ENCODE results near the gene EDN2. TPM values are rescaled to one million over a fixed set of nuclear protein-coding genes. Genes with fewer than 3 reads are reported as not detected.

EDN2 gene
- total RNA-seq, 1 experiment from 2014 or later, result not detected

DNA sequence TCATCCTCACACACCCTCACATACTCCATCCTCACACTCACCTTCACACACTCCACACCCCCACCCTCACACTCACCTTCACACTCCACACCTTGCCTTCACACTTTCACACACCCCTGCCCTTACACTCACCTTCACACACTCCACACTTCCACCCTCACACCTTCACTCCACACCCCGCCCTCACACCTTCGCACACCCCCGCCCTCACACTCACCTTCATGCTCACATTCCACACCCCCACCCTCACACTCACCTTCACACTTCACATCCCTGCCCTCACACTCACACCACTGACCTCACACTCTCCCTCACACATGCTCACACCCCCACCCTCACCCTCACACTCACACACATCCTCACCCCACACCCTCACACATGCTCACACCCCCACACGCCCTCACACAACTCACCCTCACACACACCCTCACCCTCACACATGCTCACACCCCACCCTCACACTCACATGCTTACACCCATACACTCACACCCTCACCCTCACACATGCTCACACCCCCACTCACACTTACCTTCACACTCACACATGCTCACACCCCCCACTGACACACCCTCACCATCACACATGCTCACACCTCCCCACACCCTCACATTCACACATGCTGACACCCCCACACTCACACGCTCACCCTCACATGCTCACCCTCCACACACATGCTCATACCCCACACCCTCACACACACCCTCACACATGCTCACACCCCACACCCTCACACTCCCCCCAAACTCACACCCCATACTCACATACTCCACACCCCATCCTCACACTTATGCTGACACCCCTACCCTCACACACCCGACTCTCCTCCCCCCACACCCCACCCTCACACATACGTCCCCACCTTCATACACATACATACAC is 44.5 kb upstream of the EDN2 start:
- no peak for DNase-seq (ENCODE audit: low spot score)
- Histone ChIP-seq H3K9me3 (ENCODE audit: low read depth, low read length, poor library complexity, severe bottlenecking) (no peaks in the 10 kb centered on the region), H3K4me1 (ENCODE audit: insufficient read depth, low read length, poor library complexity, severe bottlenecking) (no peaks in the 10 kb centered on the region), H3K4me3 (ENCODE audit: low read depth, low read length, poor library complexity, severe bottlenecking) (no peak overlapping the region), H3K27ac (ENCODE audit: low read depth, low read length, poor library complexity, severe bottlenecking) (no peak overlapping the region), H3K36me3 (ENCODE audit: insufficient read depth, low read length, poor library complexity, severe bottlenecking) (no peaks in the 10 kb centered on the region), H3K27me3 (replicated peaks; ENCODE audit: insufficient read depth, low read depth, low read length, poor library complexity) (no peaks in the 10 kb centered on the region)
- BruUV-seq (replicated peaks), result no TSS peak
- no peak for TF ChIP-seq EZH2 (IDR thresholded peaks at IDR 0.05; ENCODE audit: borderline replicate concordance, low read depth, low read length, poor library complexity, severe bottlenecking)
- TF ChIP-seq, protein P1, sequence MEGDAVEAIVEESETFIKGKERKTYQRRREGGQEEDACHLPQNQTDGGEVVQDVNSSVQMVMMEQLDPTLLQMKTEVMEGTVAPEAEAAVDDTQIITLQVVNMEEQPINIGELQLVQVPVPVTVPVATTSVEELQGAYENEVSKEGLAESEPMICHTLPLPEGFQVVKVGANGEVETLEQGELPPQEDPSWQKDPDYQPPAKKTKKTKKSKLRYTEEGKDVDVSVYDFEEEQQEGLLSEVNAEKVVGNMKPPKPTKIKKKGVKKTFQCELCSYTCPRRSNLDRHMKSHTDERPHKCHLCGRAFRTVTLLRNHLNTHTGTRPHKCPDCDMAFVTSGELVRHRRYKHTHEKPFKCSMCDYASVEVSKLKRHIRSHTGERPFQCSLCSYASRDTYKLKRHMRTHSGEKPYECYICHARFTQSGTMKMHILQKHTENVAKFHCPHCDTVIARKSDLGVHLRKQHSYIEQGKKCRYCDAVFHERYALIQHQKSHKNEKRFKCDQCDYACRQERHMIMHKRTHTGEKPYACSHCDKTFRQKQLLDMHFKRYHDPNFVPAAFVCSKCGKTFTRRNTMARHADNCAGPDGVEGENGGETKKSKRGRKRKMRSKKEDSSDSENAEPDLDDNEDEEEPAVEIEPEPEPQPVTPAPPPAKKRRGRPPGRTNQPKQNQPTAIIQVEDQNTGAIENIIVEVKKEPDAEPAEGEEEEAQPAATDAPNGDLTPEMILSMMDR (conservative IDR thresholded peaks at IDR 0.05; ENCODE audit: low read depth, low read length), result no peak
- POLR2A ChIA-PET (ENCODE audit: low non-redundant PET), result no interaction called here
- CTCF ChIA-PET, result no interaction called here
- intact Hi-C loops (cut with micrococcal nuclease; ENCODE audit: unreplicated experiment), result no loop called here

DNA sequence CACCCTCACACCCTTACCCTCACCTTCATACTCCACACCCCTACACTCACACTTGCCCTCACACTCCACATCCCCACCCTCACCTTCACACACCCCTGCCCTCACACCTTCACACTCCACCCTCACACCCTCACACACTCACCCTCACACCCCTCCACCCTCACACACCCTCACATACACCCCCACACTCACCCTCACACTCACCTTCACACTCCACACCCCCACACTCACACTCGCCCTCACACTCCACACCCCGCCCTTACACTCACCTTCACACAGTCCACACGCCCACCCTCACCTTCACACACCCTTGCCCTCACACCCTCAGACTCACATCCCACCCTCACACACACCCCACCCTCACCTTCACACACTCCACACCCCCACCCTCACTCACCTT is 43.6 kb upstream of the EDN2 start:
- CTCF ChIA-PET, result no interaction called here
- DNase-seq (ENCODE audit: low spot score), result no peak
- Histone ChIP-seq H3K27ac (ENCODE audit: low read depth, low read length, poor library complexity, severe bottlenecking) (no peak overlapping the region), H3K4me3 (ENCODE audit: low read depth, low read length, poor library complexity, severe bottlenecking) (no peak overlapping the region), H3K4me1 (ENCODE audit: insufficient read depth, low read length, poor library complexity, severe bottlenecking) (no peaks in the 10 kb centered on the region), H3K36me3 (ENCODE audit: insufficient read depth, low read length, poor library complexity, severe bottlenecking) (no peaks in the 10 kb centered on the region), H3K27me3 (replicated peaks; ENCODE audit: insufficient read depth, low read depth, low read length, poor library complexity) (no peaks in the 10 kb centered on the region), H3K9me3 (ENCODE audit: low read depth, low read length, poor library complexity, severe bottlenecking) (no peaks in the 10 kb centered on the region)
- BruUV-seq (replicated peaks), result no TSS peak
- POLR2A ChIA-PET (ENCODE audit: low non-redundant PET), result no interaction called here
- TF ChIP-seq EZH2 (IDR thresholded peaks at IDR 0.05; ENCODE audit: borderline replicate concordance, low read depth, low read length, poor library complexity, severe bottlenecking), result no peak
- TF ChIP-seq, protein P1 (conservative IDR thresholded peaks at IDR 0.05; ENCODE audit: low read depth, low read length), result no peak
- intact Hi-C loops (cut with micrococcal nuclease; ENCODE audit: unreplicated experiment), result no loop called here

DNA sequence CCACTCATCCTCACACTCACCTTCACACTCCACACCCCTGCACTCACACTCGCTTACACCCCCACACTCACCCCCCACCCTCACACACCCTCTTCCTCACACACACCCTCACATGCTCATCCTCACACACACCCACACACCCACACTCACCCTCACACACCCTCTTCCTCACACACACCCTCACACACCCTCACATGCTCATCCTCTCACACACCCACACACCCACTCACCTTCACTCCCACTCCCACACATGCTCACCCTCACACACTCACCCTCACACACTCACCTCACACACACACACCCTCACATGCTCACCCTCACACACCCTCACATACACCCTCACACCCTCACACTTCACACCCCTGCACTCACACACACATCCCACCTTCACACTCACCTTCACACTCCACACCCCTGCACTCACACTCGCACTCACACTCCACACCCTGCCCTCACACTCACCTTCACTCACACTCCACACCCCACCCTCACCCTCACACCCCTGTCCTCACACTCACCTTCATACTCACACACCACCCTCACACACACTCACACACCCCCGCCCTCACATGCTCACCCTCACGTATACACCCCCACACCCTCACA is 42.6 kb upstream of the EDN2 start:
- no peak for TF ChIP-seq EZH2 (IDR thresholded peaks at IDR 0.05; ENCODE audit: borderline replicate concordance, low read depth, low read length, poor library complexity, severe bottlenecking)
- DNase-seq (ENCODE audit: low spot score), result no peak
- Histone ChIP-seq H3K9me3 (ENCODE audit: low read depth, low read length, poor library complexity, severe bottlenecking) (no peaks in the 10 kb centered on the region), H3K4me3 (ENCODE audit: low read depth, low read length, poor library complexity, severe bottlenecking) (no peak overlapping the region), H3K27me3 (replicated peaks; ENCODE audit: insufficient read depth, low read depth, low read length, poor library complexity) (no peaks in the 10 kb centered on the region), H3K27ac (ENCODE audit: low read depth, low read length, poor library complexity, severe bottlenecking) (no peak overlapping the region), H3K4me1 (ENCODE audit: insufficient read depth, low read length, poor library complexity, severe bottlenecking) (no peaks in the 10 kb centered on the region), H3K36me3 (ENCODE audit: insufficient read depth, low read length, poor library complexity, severe bottlenecking) (no peaks in the 10 kb centered on the region)
- intact Hi-C loops (cut with micrococcal nuclease; ENCODE audit: unreplicated experiment), result no loop called here
- ChIA-PET POLR2A (ENCODE audit: low non-redundant PET) (no interaction called here), CTCF (no interaction called here)
- BruUV-seq (replicated peaks), result no TSS peak
